ENCODE data around the gene PPP1R13B. TPM values are rescaled to one million over a fixed set of nuclear protein-coding genes. Genes with fewer than 3 reads are reported as not detected.

PPP1R13B gene
- total RNA-seq, 1 experiment from 2014 or later, result 17.8 TPM

DNA sequence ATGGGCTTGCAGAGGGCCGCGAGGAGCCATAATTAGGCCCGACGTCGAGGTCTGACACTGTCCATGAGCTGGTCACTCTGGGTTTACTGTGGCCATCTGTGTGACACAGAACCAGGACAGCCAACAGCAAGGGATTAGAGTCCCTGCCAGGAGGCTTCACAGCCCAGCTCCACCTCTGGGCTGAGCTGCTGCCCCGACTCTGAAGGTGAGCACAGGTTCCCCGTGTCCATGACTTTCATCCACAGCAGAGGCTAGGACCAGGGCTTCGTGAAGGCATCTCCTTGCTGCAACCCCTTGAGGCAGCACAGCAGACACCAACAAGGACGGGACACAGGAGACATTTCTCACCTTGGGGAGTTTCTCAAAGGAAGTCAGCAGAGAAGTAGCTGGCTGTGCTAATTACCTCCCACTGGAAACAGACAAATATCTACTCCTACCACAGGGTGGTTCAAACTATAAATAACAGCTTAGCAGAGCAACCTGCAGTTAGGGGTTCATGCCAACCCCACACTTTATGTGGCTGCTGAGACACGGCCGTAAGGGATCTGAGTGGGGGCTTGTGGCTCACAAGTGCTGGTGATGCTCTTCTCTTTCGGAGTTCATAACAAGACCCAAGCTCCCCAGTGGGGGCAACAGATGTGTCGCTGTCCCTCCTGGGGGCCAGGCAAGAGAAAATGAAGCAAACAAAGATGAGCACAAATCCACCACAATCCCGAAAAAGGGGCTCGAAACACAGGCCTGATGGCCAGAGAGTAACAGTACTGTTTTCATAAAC lies 102.6 kb downstream of the PPP1R13B start:
- no peak overlapping the region for H3K4me2 ChIP-seq (ENCODE audit: low read length)
- no peak overlapping the region for H3K27ac ChIP-seq (ENCODE audit: low read depth, low read length)
- no peaks in the 10 kb centered on the region for H3K9me3 ChIP-seq (ENCODE audit: control insufficient read depth in 1 of 2, insufficient read depth in 1 of 2, low read depth in 1 of 2, low read length in 2 of 2)
- no peaks in the 10 kb centered on the region for H4K20me1 ChIP-seq (ENCODE audit: insufficient read depth)
- H3K4me3 ChIP-seq (replicated peaks in 1 of 2; ENCODE audit: low read depth in 1 of 2, low read length in 2 of 2), result no peak overlapping the region
- H3K9ac ChIP-seq (ENCODE audit: low read length), result no peak overlapping the region
- TF ChIP-seq, protein P1, sequence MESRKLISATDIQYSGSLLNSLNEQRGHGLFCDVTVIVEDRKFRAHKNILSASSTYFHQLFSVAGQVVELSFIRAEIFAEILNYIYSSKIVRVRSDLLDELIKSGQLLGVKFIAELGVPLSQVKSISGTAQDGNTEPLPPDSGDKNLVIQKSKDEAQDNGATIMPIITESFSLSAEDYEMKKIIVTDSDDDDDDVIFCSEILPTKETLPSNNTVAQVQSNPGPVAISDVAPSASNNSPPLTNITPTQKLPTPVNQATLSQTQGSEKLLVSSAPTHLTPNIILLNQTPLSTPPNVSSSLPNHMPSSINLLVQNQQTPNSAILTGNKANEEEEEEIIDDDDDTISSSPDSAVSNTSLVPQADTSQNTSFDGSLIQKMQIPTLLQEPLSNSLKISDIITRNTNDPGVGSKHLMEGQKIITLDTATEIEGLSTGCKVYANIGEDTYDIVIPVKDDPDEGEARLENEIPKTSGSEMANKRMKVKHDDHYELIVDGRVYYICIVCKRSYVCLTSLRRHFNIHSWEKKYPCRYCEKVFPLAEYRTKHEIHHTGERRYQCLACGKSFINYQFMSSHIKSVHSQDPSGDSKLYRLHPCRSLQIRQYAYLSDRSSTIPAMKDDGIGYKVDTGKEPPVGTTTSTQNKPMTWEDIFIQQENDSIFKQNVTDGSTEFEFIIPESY (IDR thresholded peaks at IDR 0.05; ENCODE audit: extremely low read depth, insufficient replicate concordance, low read length), result no peak
- no peak for TF ChIP-seq CEBPB (IDR thresholded peaks at IDR 0.05; ENCODE audit: low read depth)
- TF ChIP-seq, protein P2, sequence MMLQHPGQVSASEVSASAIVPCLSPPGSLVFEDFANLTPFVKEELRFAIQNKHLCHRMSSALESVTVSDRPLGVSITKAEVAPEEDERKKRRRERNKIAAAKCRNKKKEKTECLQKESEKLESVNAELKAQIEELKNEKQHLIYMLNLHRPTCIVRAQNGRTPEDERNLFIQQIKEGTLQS (IDR thresholded peaks at IDR 0.05), result no peak
- TF ChIP-seq SP1 (IDR thresholded peaks at IDR 0.05; ENCODE audit: low read depth), result no peak
- TF ChIP-seq YY1 (IDR thresholded peaks at IDR 0.05; ENCODE audit: extremely low read depth, insufficient replicate concordance, low read depth, low read length), result no peak
- H3K27me3 ChIP-seq (ENCODE audit: insufficient read depth, low read length), result no peaks in the 10 kb centered on the region
- no peaks in the 10 kb centered on the region for H3K4me1 ChIP-seq (ENCODE audit: control insufficient read depth in 1 of 2, insufficient read depth in 2 of 2, low read length in 2 of 2)
- H2AFZ ChIP-seq (ENCODE audit: low read depth, low read length, poor library complexity, severe bottlenecking), result no peak overlapping the region
- no peaks in the 10 kb centered on the region; a peak in 3 of 4 replicates for H3K36me3 ChIP-seq (ENCODE audit: control insufficient read depth in 1 of 2, insufficient read depth in 2 of 2, low read length in 2 of 2)
- CTCF ChIA-PET, result no interaction called here
- RAD21 ChIA-PET (ENCODE audit: low non-redundant PET in 1 of 2, low total read pairs in 2 of 2, uncharacterized antibody in 2 of 2, unreplicated experiment in 2 of 2), result no interaction called here
- no peak for ATAC-seq
- DNase-seq (ENCODE audit: low read depth, low spot score), result no peak
- BruUV-seq (replicated peaks), result no TSS peak
- intact Hi-C loops (cut with micrococcal nuclease), result no loop called here
- POLR2A ChIA-PET, result no interaction called here
- H3K9me2 ChIP-seq (ENCODE audit: insufficient read depth), result no peaks in the 10 kb centered on the region
- H3K79me2 ChIP-seq (ENCODE audit: insufficient read depth, low read length), result no peaks in the 10 kb centered on the region

DNA sequence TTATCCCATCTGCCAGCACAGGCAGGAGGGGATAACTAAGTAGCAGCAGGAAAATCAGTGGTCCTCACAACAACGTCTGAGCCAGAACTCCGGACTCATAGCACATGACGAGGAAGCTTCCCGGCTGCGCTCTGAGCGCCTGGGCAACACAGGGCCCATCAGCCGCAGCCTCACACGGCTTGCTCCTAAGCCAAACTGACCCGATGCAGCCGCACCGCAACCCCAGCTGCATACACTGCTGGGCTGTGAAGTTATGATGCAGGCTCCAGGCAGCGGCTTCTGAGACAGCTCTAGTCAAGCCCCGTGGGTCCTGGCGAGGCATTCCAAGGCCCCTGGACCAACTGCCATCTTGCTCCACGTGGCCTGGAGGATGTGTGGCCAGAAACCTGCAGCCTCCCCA lies 103.7 kb downstream of the PPP1R13B start:
- Histone ChIP-seq H2AFZ (ENCODE audit: low read depth, low read length, poor library complexity, severe bottlenecking) (no peak overlapping the region), H3K79me2 (ENCODE audit: insufficient read depth, low read length) (no peaks in the 10 kb centered on the region), H3K4me1 (ENCODE audit: control insufficient read depth in 1 of 2, insufficient read depth in 2 of 2, low read length in 2 of 2) (no peaks in the 10 kb centered on the region), H3K4me3 (replicated peaks in 1 of 2; ENCODE audit: low read depth in 1 of 2, low read length in 2 of 2) (no peak overlapping the region), H3K9me3 (ENCODE audit: control insufficient read depth in 1 of 2, insufficient read depth in 1 of 2, low read depth in 1 of 2, low read length in 2 of 2) (no peaks in the 10 kb centered on the region), H3K27ac (ENCODE audit: low read depth, low read length) (no peak overlapping the region), H3K9me2 (ENCODE audit: insufficient read depth) (no peaks in the 10 kb centered on the region), H4K20me1 (ENCODE audit: insufficient read depth) (no peaks in the 10 kb centered on the region), H3K4me2 (ENCODE audit: low read length) (no peak overlapping the region), H3K27me3 (ENCODE audit: insufficient read depth, low read length) (no peaks in the 10 kb centered on the region), H3K36me3 (ENCODE audit: control insufficient read depth in 1 of 2, insufficient read depth in 2 of 2, low read length in 2 of 2) (peaks cover 0 to 3% of the 10 kb centered on the region in 2 experiments; a peak in 3 of 4 replicates), H3K9ac (ENCODE audit: low read length) (no peak overlapping the region)
- POLR2A ChIA-PET, result no interaction called here
- TF ChIP-seq EZH2 (IDR thresholded peaks at IDR 0.05) (no peak), YY1 (IDR thresholded peaks at IDR 0.05; ENCODE audit: extremely low read depth, insufficient replicate concordance, low read depth, low read length) (no peak), ZFX (IDR thresholded peaks at IDR 0.05) (no peak)
- TF ChIP-seq, protein P1 (IDR thresholded peaks at IDR 0.05; ENCODE audit: extremely low read depth, insufficient replicate concordance, low read length), result no peak
- TF ChIP-seq, protein P3, sequence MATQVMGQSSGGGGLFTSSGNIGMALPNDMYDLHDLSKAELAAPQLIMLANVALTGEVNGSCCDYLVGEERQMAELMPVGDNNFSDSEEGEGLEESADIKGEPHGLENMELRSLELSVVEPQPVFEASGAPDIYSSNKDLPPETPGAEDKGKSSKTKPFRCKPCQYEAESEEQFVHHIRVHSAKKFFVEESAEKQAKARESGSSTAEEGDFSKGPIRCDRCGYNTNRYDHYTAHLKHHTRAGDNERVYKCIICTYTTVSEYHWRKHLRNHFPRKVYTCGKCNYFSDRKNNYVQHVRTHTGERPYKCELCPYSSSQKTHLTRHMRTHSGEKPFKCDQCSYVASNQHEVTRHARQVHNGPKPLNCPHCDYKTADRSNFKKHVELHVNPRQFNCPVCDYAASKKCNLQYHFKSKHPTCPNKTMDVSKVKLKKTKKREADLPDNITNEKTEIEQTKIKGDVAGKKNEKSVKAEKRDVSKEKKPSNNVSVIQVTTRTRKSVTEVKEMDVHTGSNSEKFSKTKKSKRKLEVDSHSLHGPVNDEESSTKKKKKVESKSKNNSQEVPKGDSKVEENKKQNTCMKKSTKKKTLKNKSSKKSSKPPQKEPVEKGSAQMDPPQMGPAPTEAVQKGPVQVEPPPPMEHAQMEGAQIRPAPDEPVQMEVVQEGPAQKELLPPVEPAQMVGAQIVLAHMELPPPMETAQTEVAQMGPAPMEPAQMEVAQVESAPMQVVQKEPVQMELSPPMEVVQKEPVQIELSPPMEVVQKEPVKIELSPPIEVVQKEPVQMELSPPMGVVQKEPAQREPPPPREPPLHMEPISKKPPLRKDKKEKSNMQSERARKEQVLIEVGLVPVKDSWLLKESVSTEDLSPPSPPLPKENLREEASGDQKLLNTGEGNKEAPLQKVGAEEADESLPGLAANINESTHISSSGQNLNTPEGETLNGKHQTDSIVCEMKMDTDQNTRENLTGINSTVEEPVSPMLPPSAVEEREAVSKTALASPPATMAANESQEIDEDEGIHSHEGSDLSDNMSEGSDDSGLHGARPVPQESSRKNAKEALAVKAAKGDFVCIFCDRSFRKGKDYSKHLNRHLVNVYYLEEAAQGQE (IDR thresholded peaks at IDR 0.05; ENCODE audit: low read depth), result no peak
- TF ChIP-seq, protein P4, sequence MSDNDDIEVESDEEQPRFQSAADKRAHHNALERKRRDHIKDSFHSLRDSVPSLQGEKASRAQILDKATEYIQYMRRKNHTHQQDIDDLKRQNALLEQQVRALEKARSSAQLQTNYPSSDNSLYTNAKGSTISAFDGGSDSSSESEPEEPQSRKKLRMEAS (IDR thresholded peaks at IDR 0.05), result no peak
- intact Hi-C loops (cut with micrococcal nuclease), result no loop called here
- DNase-seq (ENCODE audit: low read depth, low spot score) (no peak), ATAC-seq (no peak)
- BruUV-seq (replicated peaks), result no TSS peak
- CTCF ChIA-PET, result no interaction called here
- RAD21 ChIA-PET (ENCODE audit: low non-redundant PET in 1 of 2, low total read pairs in 2 of 2, uncharacterized antibody in 2 of 2, unreplicated experiment in 2 of 2), result no interaction called here
